Measurements from ENCODE around the gene CCDC40. TPM values are rescaled to one million over a fixed set of nuclear protein-coding genes. Genes with fewer than 3 reads are reported as not detected.
"Not testable (repeated sequence)": the region's sequence is repeated elsewhere in the genome, so short reads cannot be mapped to it uniquely, and the experiment has no call there.

Gene CCDC40
- total RNA-seq, 1 donor from 2014 or later = 0.37 TPM

- peak; percentile 89 for DNase-seq
- Mint-ChIP-seq H3K36me3 (ENCODE audit: low read depth) (no peaks in the 10 kb centered on the region), H3K27me3 (no peaks in the 10 kb centered on the region), H3K27ac (peak overlapping the region; percentile 42), H3K4me3 (no peak overlapping the region), H3K9me3 (no peaks in the 10 kb centered on the region), H3K4me1 (peaks cover 2% of the 10 kb centered on the region)
- intact Hi-C loops (cut with micrococcal nuclease) = loop anchor here (5.0 kb wide), 1 partner anchor 170 kb away; no protein-coding TSS in a partner anchor
These were observed 46.1 kb downstream of the CCDC40 start for GRCh38 chr17:80082403-80083135.

DNA sequence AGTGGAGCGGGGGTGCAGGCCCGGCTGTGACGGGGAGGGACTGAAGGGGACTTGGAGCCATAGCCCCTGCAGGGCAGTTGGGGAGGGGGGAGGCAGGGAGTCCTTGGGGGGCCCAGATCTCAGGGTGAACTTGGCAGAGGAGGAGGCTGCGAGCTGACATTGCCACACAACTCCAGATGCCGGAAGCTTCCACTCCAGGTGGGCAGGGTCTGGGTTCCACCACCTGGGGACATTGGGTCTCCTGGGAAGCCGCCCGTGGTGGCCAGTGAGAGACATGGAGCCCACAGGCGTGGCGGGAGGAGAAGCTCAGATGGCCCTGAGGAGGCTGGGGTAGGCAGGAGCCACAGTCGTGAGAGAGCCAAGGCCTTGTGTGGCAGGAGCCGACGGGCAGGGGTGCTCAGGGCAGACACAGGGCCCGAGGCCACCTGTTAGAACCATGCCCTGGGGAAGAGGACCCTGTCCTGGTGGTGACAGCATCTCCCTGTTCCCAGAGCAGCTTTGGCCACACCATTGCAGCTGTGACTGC lies 46.8 kb downstream of the CCDC40 start:
- Mint-ChIP-seq H3K36me3 (ENCODE audit: low read depth) (no peaks in the 10 kb centered on the region), H3K4me1 (peaks cover 2% of the 10 kb centered on the region), H3K27me3 (no peaks in the 10 kb centered on the region), H3K27ac (peak overlapping the region; percentile 42), H3K4me3 (no peak overlapping the region), H3K9me3 (no peaks in the 10 kb centered on the region)
- no peak for DNase-seq
- intact Hi-C loops (cut with micrococcal nuclease) = loop anchor here (5.0 kb wide), 1 partner anchor 169 kb away; no protein-coding TSS in a partner anchor

- no peaks in the 10 kb centered on the region for H3K36me3 Mint-ChIP-seq (ENCODE audit: low read depth)
- no peak overlapping the region for H3K4me3 Mint-ChIP-seq
- intact Hi-C loops (cut with micrococcal nuclease) = loop anchor here (5.0 kb wide), 1 partner anchor 168 kb away; no protein-coding TSS in a partner anchor
- H3K27me3 Mint-ChIP-seq = no peaks in the 10 kb centered on the region
- no peaks in the 10 kb centered on the region for H3K9me3 Mint-ChIP-seq
- H3K4me1 Mint-ChIP-seq = peaks cover 2% of the 10 kb centered on the region
- no peak for DNase-seq
- H3K27ac Mint-ChIP-seq = no peak overlapping the region
These were observed 48.3 kb downstream of the CCDC40 start for GRCh38 chr17:80084773-80085172.

- no peaks in the 10 kb centered on the region for H3K9me3 Mint-ChIP-seq
- H3K27ac Mint-ChIP-seq = no peak overlapping the region
- no peak for DNase-seq
- H3K4me1 Mint-ChIP-seq = peaks cover 2% of the 10 kb centered on the region
- H3K4me3 Mint-ChIP-seq = no peak overlapping the region
- H3K36me3 Mint-ChIP-seq (ENCODE audit: low read depth) = no peaks in the 10 kb centered on the region
- intact Hi-C loops (cut with micrococcal nuclease) = no loop called here
- peaks cover 2% of the 10 kb centered on the region for H3K27me3 Mint-ChIP-seq
These were observed 49.6 kb downstream of the CCDC40 start for GRCh38 chr17:80086081-80086480.

GRCh38 chr17:80086616-80087015 lies 50.2 kb downstream of the CCDC40 start:
- H3K9me3 Mint-ChIP-seq = no peaks in the 10 kb centered on the region
- H3K27ac Mint-ChIP-seq = no peak overlapping the region
- no peak for DNase-seq
- H3K4me3 Mint-ChIP-seq = no peak overlapping the region
- peaks cover 2% of the 10 kb centered on the region for H3K4me1 Mint-ChIP-seq
- intact Hi-C loops (cut with micrococcal nuclease) = no loop called here
- H3K36me3 Mint-ChIP-seq (ENCODE audit: low read depth) = no peaks in the 10 kb centered on the region
- peaks cover 4% of the 10 kb centered on the region for H3K27me3 Mint-ChIP-seq

DNA sequence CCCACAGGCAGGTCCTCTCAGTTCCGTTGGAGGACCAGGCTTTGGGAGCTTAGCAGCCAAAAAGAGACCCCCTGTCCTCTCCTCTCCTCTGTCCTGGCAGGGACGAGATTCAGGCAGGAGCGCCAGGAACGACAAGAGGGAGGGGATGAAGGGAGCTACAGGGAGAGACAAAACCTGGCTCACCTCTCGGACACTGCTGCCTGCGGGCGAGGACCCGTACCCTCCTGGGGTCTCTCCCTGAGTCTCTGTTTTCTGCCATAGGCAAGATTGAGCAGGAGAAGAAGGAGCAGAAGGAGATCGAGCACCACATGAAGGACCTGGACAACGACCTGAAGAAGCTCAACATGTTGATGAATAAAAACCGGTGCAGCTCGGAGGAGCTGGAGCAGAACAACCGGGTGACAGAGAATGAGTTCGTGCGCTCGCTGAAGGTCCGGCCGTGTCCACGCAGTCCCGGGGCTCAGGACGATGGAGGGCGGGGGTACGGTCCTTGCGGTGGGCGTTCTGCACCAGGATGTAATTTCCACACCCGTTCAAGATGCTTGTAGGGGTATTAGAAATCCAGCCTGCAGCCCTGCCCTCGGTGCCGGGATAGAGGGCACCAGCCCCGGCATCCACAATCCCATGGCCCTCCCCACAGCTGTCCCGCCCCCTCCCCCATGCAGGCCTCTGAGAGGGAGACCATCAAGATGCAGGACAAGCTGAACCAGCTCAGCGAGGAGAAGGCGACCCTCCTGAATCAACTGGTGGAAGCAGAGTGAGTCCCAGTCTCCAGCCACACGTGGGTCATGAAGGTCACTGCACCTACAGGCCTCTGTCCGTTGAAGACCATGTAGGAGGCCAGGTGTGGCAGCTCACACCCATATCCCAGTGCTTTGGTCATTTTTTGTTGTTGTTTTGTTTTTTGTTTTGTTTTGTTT lies 51.2 kb downstream of the CCDC40 start:
- no peaks in the 10 kb centered on the region for H3K36me3 Mint-ChIP-seq (ENCODE audit: low read depth)
- no peaks in the 10 kb centered on the region for H3K9me3 Mint-ChIP-seq
- no peak overlapping the region for H3K27ac Mint-ChIP-seq
- intact Hi-C loops (cut with micrococcal nuclease) = no loop called here
- H3K4me3 Mint-ChIP-seq = no peak overlapping the region
- DNase-seq = no peak
- H3K27me3 Mint-ChIP-seq = peaks cover 6% of the 10 kb centered on the region
- peaks cover 2% of the 10 kb centered on the region for H3K4me1 Mint-ChIP-seq

DNA sequence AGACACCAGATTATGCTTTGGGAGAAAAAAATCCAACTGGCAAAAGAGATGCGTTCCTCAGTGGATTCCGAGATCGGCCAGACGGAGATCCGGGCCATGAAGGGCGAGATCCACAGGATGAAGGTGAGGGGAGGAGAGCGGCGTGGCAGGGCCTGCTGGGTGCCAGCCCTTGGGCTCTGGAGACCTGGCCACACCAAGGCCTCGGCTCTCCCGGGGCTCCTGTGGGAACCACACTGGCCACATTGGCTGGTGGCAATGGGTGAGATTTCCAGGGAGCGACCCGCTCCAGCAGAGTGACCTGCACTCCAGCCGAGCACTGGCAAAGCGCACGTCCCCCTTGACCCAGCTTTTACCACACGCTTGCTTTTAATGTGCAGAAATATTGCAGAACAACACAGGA lies 53.3 kb downstream of the CCDC40 start:
- Mint-ChIP-seq H3K9me3 (no peaks in the 10 kb centered on the region), H3K4me1 (no peaks in the 10 kb centered on the region), H3K36me3 (ENCODE audit: low read depth) (no peaks in the 10 kb centered on the region), H3K27ac (no peak overlapping the region), H3K27me3 (peaks cover 6% of the 10 kb centered on the region), H3K4me3 (no peak overlapping the region)
- intact Hi-C loops (cut with micrococcal nuclease) = no loop called here
- no peak for DNase-seq

DNA sequence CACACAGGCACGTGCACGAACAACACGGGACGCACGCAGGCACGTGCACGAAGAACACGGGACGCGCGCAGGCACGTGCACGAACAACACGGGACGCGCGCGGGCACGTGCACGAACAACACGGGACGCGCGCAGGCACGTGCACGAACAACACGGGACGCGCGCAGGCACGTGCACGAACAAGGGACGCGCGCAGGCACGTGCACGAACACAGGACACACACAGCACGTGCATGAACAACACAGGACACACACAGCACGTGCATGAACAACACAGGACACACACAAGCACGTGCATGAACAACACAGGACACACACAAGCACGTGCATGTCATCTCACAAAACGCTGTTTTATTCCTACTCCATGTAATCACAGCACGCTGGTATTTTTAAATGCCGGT lies 53.7 kb downstream of the CCDC40 start:
- H3K9me3 Mint-ChIP-seq; intact Hi-C loops (cut with micrococcal nuclease); H3K27ac Mint-ChIP-seq; H3K4me3 Mint-ChIP-seq; H3K27me3 Mint-ChIP-seq; H3K36me3 Mint-ChIP-seq (ENCODE audit: low read depth); DNase-seq; H3K4me1 Mint-ChIP-seq: not testable (repeated sequence)

GRCh38 chr17:80091376-80091775 lies 54.9 kb downstream of the CCDC40 start:
- no peak overlapping the region for H3K4me3 Mint-ChIP-seq

DNA sequence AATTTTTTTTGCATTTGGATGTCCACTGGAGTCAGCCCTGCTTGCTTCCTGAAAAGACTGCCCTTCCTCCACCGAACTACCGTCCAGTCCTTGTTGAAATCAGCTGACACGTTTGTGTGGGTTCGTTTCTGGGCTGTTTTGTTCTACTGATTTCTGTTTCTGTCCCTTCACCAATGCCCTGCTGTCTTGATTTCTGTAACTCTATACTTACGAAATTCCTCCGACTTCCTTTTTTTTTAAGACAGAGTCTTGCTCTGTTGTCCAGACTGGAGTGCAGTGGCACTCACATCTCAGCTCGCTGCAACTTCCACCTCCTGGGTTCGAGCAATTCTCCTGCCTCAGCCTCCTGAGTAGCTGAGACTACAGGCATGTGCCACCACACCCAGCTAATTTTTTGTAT lies 56.5 kb downstream of the CCDC40 start:
- DNase-seq = no peak
- Mint-ChIP-seq H3K4me3 (no peak overlapping the region), H3K4me1 (no peaks in the 10 kb centered on the region), H3K27ac (no peak overlapping the region), H3K27me3 (peaks cover 6% of the 10 kb centered on the region), H3K9me3 (no peaks in the 10 kb centered on the region), H3K36me3 (ENCODE audit: low read depth) (no peaks in the 10 kb centered on the region)
- intact Hi-C loops (cut with micrococcal nuclease) = no loop called here

More at GRCh38 chr17:80091376-80091775, 54.9 kb downstream of the CCDC40 start:
- H3K9me3 Mint-ChIP-seq = no peaks in the 10 kb centered on the region
- intact Hi-C loops (cut with micrococcal nuclease) = no loop called here
- no peak overlapping the region for H3K27ac Mint-ChIP-seq
- H3K4me1 Mint-ChIP-seq = no peaks in the 10 kb centered on the region
- no peak for DNase-seq
- no peaks in the 10 kb centered on the region for H3K36me3 Mint-ChIP-seq (ENCODE audit: low read depth)
- peaks cover 6% of the 10 kb centered on the region for H3K27me3 Mint-ChIP-seq

DNA sequence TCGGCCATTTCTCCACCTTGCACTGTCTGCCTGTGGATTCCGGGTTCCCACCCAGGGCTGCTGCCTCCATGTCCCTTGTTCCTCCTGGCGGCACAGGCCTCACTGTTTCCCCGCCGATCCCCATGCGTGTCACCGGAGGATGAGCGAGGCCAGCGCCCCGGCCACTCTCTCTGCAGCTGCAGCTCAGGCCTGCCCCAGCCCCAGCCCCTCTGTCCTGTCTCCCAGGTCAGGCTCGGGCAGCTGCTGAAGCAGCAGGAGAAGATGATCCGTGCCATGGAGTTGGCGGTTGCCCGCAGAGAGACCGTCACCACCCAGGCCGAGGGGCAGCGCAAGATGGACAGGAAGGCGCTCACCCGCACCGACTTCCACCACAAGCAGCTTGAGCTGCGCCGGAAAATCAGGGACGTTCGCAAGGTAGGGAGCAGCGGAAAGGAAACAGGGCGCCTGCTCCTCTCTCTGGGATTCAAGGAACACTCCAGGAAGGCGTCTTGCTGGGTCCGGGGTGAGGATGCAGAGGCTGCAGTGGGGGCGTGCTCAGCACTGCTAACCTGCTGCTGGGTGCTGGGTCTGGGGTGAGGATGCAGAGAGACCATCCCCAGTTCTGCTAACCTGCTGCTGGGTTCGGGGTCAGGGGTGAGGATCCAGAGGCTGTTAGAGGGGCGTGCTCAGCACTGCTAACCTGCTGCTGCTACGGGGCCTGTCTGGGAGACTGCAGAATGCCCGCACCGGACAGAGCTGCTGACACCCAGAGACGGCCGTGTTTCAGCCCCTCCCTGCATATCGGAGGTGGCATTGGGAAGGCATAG lies 58.8 kb downstream of the CCDC40 start:
- H3K4me3 Mint-ChIP-seq = no peak overlapping the region
- no peaks in the 10 kb centered on the region for H3K36me3 Mint-ChIP-seq (ENCODE audit: low read depth)
- no peak for DNase-seq
- no peaks in the 10 kb centered on the region for H3K9me3 Mint-ChIP-seq
- H3K27me3 Mint-ChIP-seq = peaks cover 9% of the 10 kb centered on the region
- H3K4me1 Mint-ChIP-seq = peaks cover 7% of the 10 kb centered on the region
- intact Hi-C loops (cut with micrococcal nuclease) = no loop called here
- no peak overlapping the region for H3K27ac Mint-ChIP-seq

- peaks cover 14% of the 10 kb centered on the region for H3K4me1 Mint-ChIP-seq
- H3K27me3 Mint-ChIP-seq = peaks cover 11% of the 10 kb centered on the region
- H3K27ac Mint-ChIP-seq = no peak overlapping the region
- no peaks in the 10 kb centered on the region for H3K36me3 Mint-ChIP-seq (ENCODE audit: low read depth)
- DNase-seq = no peak
- intact Hi-C loops (cut with micrococcal nuclease) = no loop called here
- H3K9me3 Mint-ChIP-seq = no peaks in the 10 kb centered on the region
- H3K4me3 Mint-ChIP-seq = no peak overlapping the region
These were observed 59.5 kb downstream of the CCDC40 start for GRCh38 chr17:80095844-80096475.

DNA sequence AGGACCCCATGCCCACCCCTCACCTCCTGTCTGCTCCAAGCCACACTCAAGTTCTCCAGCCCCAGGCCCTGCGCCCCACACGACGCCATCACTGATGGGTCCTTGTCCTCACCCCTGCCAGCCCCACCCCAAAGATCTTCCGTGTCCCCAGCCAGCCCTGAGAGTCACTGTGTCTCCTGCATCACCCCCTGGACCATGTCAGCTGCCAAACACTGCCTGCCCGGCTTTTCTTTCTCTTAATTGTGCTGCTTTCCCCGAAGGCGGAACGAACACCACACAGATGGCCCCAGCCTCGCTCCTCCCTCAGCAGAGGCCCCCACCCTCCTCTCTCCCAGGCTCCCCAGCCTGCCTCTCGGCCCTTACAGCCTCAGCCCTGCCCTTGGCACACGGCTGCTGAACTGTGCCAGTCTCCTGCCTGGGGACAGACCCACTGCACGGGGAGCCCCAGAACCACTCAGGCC lies 60.1 kb downstream of the CCDC40 start:
- DNase-seq = no peak
- H3K9me3 Mint-ChIP-seq = no peaks in the 10 kb centered on the region
- no peaks in the 10 kb centered on the region for H3K36me3 Mint-ChIP-seq (ENCODE audit: low read depth)
- peaks cover 15% of the 10 kb centered on the region for H3K4me1 Mint-ChIP-seq
- intact Hi-C loops (cut with micrococcal nuclease) = no loop called here
- peaks cover 9% of the 10 kb centered on the region for H3K27me3 Mint-ChIP-seq
- H3K4me3 Mint-ChIP-seq = no peak overlapping the region
- H3K27ac Mint-ChIP-seq = no peak overlapping the region
